NCI-H2029 treated with DMSO at 0.1 percent for 48 hours (cell line): ENCODE results near the gene MACIR.

Experiments
- DNase-seq: peaks from one replicate; lab custom pipeline; 2025; lab: John Stamatoyannopoulos, UW

The MACIR gene

GRCh38 chr5:103245761-103246160, 12.8 kb upstream of the MACIR start:
- no peak for DNase-seq

GRCh38 chr5:103247118-103247517, 11.4 kb upstream of the MACIR start:
- DNase-seq, result no peak

GRCh38 chr5:103249068-103249467, 9.5 kb upstream of the MACIR start:
- no peak for DNase-seq

- DNase-seq, result no peak
Observed at GRCh38 chr5:103254921-103255320, 3.6 kb upstream of the MACIR start.

GRCh38 chr5:103255691-103256090, 2.9 kb upstream of the MACIR start:
- no peak for DNase-seq

GRCh38 chr5:103256178-103256577, 2.4 kb upstream of the MACIR start:
- no peak for DNase-seq

- DNase-seq, result no peak
Observed at GRCh38 chr5:103258957-103259704, 568 bp downstream of the MACIR start.

GRCh38 chr5:103259705-103260355, 1.3 kb downstream of the MACIR start:
- DNase-seq, result no peak

GRCh38 chr5:103260951-103261350, 2.4 kb downstream of the MACIR start:
- no peak for DNase-seq

GRCh38 chr5:103262422-103262871, 3.9 kb downstream of the MACIR start:
- no peak for DNase-seq

- DNase-seq, result no peak
Observed at GRCh38 chr5:103263054-103263453, 4.5 kb downstream of the MACIR start.

- no peak for DNase-seq
Observed at GRCh38 chr5:103264508-103264907, 5.9 kb downstream of the MACIR start.

GRCh38 chr5:103270581-103270980, 12.0 kb downstream of the MACIR start:
- DNase-seq, result no peak

GRCh38 chr5:103271570-103272289, 13.2 kb downstream of the MACIR start:
- DNase-seq, result peak; percentile 85

- no peak for DNase-seq
Observed at GRCh38 chr5:103272377-103272776, 13.8 kb downstream of the MACIR start.

GRCh38 chr5:103273952-103274351, 15.4 kb downstream of the MACIR start:
- no peak for DNase-seq

GRCh38 chr5:103275851-103276250, 17.3 kb downstream of the MACIR start:
- DNase-seq, result no peak

- no peak for DNase-seq
Observed at GRCh38 chr5:103280967-103281366, 22.4 kb downstream of the MACIR start.

- DNase-seq, result no peak
Observed at GRCh38 chr5:103283120-103283519, 24.6 kb downstream of the MACIR start.

GRCh38 chr5:103283869-103284268, 25.3 kb downstream of the MACIR start:
- DNase-seq, result no peak

- no peak for DNase-seq
Observed at GRCh38 chr5:103286622-103287021, 28.1 kb downstream of the MACIR start.

GRCh38 chr5:103289024-103289423, 30.5 kb downstream of the MACIR start:
- no peak for DNase-seq

GRCh38 chr5:103290846-103291245, 32.3 kb downstream of the MACIR start:
- no peak for DNase-seq
